Parathyroid adenoma (tissue), 2 donors: ENCODE results near the gene MYDGF.
A peak's percentile ranks its signal among the peaks of the same experiment; 100 is the strongest.

Experiments used
- H2AFZ ChIP-seq: fragments of 300-600 bp; sonication (generic); one replicate; pipeline ENCODE4 v1.7.0; 2017; ENCODE audit warnings: antibody characterized with exemption, mild to moderate bottlenecking
- H3K27ac ChIP-seq: fragments of 300-600 bp; sonication (generic); one replicate; pipeline ENCODE4 v1.7.0; 2017
- H3K27me3 ChIP-seq: fragments of 300-600 bp; sonication (generic); one replicate; pipeline ENCODE4 v1.7.0; 2017; ENCODE audit warnings: low read length; ENCODE audit not compliant: control insufficient read depth, insufficient read depth
- H3K36me3 ChIP-seq: fragments of 300-600 bp; sonication (generic); one replicate; pipeline ENCODE4 v1.7.0; 2017; ENCODE audit warnings: low read length; ENCODE audit not compliant: control insufficient read depth, insufficient read depth
- H3K4me1 ChIP-seq: fragments of 300-600 bp; sonication (generic); one replicate; pipeline ENCODE4 v1.7.0; 2017; ENCODE audit warnings: control low read depth
- H3K4me2 ChIP-seq: fragments of 300-600 bp; sonication (generic); one replicate; pipeline ENCODE4 v1.7.0; 2017; ENCODE audit warnings: low read length
- H3K4me3 ChIP-seq: fragments of 300-600 bp; sonication (generic); one replicate; pipeline ENCODE4 v1.7.0; 2017; ENCODE audit warnings: low read depth, low read length
- H3K79me2 ChIP-seq: fragments of 300-600 bp; sonication (generic); one replicate; pipeline ENCODE4 v1.7.0; 2017; ENCODE audit warnings: control low read depth
- H3K9ac ChIP-seq: fragments of 300-600 bp; sonication (generic); one replicate; pipeline ENCODE4 v1.7.0; 2017; ENCODE audit warnings: mild to moderate bottlenecking
- H3K9me3 ChIP-seq: fragments of 300-600 bp; sonication (generic); one replicate; pipeline ENCODE4 v1.7.0; 2017; ENCODE audit warnings: low read length; ENCODE audit not compliant: control insufficient read depth
- CTCF ChIP-seq: fragments of 300-600 bp; sonication (generic); IDR thresholded peaks from one replicate; pipeline ENCODE4 v1.7.0; 2017; ENCODE audit warnings: antibody characterized with exemption, mild to moderate bottlenecking
- donor health status: primary hyperparathyroidism.

The MYDGF gene

GRCh38 chr19:4633140-4633967 is 36.8 kb downstream of the MYDGF start:
- H3K4me3 ChIP-seq, result peak overlapping the region; percentile 2
- no peaks in the 10 kb centered on the region for H3K79me2 ChIP-seq
- no peaks in the 10 kb centered on the region for H3K36me3 ChIP-seq
- no peak overlapping the region for H3K9ac ChIP-seq
- H3K4me2 ChIP-seq, result no peak overlapping the region
- H2AFZ ChIP-seq, result no peak overlapping the region
- no peak overlapping the region for H3K27ac ChIP-seq
- TF ChIP-seq CTCF, result peak; percentile 45
- H3K4me1 ChIP-seq, result no peaks in the 10 kb centered on the region
- H3K27me3 ChIP-seq, result no peaks in the 10 kb centered on the region
- no peaks in the 10 kb centered on the region for H3K9me3 ChIP-seq

GRCh38 chr19:4624733-4625362 is 45.3 kb downstream of the MYDGF start:
- Histone ChIP-seq H3K9me3 (no peaks in the 10 kb centered on the region), H3K79me2 (no peaks in the 10 kb centered on the region), H3K27me3 (no peaks in the 10 kb centered on the region), H3K4me2 (no peak overlapping the region), H3K4me1 (no peaks in the 10 kb centered on the region), H3K27ac (no peak overlapping the region), H3K4me3 (no peak overlapping the region), H3K36me3 (no peaks in the 10 kb centered on the region), H2AFZ (no peak overlapping the region), H3K9ac (no peak overlapping the region)
- no peak for TF ChIP-seq CTCF

GRCh38 chr19:4624301-4624700 is 45.8 kb downstream of the MYDGF start:
- H3K27me3 ChIP-seq, result no peaks in the 10 kb centered on the region
- H2AFZ ChIP-seq, result no peak overlapping the region
- no peak overlapping the region for H3K4me3 ChIP-seq
- TF ChIP-seq CTCF, result no peak
- no peaks in the 10 kb centered on the region for H3K79me2 ChIP-seq
- H3K9me3 ChIP-seq, result no peaks in the 10 kb centered on the region
- H3K9ac ChIP-seq, result no peak overlapping the region
- no peaks in the 10 kb centered on the region for H3K36me3 ChIP-seq
- no peaks in the 10 kb centered on the region for H3K4me1 ChIP-seq
- H3K27ac ChIP-seq, result no peak overlapping the region
- no peak overlapping the region for H3K4me2 ChIP-seq

GRCh38 chr19:4622695-4623421 is 47.3 kb downstream of the MYDGF start:
- H3K27me3 ChIP-seq, result no peaks in the 10 kb centered on the region
- H3K27ac ChIP-seq, result no peak overlapping the region
- H3K4me3 ChIP-seq, result no peak overlapping the region
- H3K9me3 ChIP-seq, result no peaks in the 10 kb centered on the region
- H3K9ac ChIP-seq, result no peak overlapping the region
- no peaks in the 10 kb centered on the region for H3K36me3 ChIP-seq
- no peak overlapping the region for H2AFZ ChIP-seq
- H3K4me2 ChIP-seq, result no peak overlapping the region
- H3K79me2 ChIP-seq, result no peaks in the 10 kb centered on the region
- no peaks in the 10 kb centered on the region for H3K4me1 ChIP-seq
- TF ChIP-seq CTCF, result no peak
